Posterior vena cava (tissue), 2 donors: ENCODE measurements around the gene MRPL51. TPM values are rescaled to one million over a fixed set of nuclear protein-coding genes. Genes with fewer than 3 reads are reported as not detected.
A peak's percentile ranks its signal among the peaks of the same experiment; 100 is the strongest.
"Not testable (repeated sequence)": the region's sequence is repeated elsewhere in the genome, so short reads cannot be mapped to it uniquely, and the experiment has no call there.

ENCODE experiments used
- DNase-seq: peaks from one replicate; pipeline ENCODE4 v3.0.0-alpha.2; 2020; ENCODE audit warnings: low spot score
- intact Hi-C, 2 donors: fragments of 100-400 bp; cut with DNase I; formaldehyde crosslinking; loops; one replicate each; pipeline versions ENCODE4 v1.14.1 to v1.14.2; 2022 to 2023
- total RNA-seq, 2 donors: library from RNA; stranded (reverse); fragmentation: NEBNext Ultra II Directional; extraction: Animal tissue kit (Norgen Biotek cat#: 25700); gene quantifications; one replicate each; pipeline ENCODE4 v1.2.1, GENCODE V29; 2021
- donor health status: DM: yes; HTN: yes; CAD: no.
- donor health status: DM: yes; HTN: yes; CAD: no.

MRPL51 gene
- total RNA-seq, 2 donors from 2014 or later, result 90.1 to 102 TPM

DNA sequence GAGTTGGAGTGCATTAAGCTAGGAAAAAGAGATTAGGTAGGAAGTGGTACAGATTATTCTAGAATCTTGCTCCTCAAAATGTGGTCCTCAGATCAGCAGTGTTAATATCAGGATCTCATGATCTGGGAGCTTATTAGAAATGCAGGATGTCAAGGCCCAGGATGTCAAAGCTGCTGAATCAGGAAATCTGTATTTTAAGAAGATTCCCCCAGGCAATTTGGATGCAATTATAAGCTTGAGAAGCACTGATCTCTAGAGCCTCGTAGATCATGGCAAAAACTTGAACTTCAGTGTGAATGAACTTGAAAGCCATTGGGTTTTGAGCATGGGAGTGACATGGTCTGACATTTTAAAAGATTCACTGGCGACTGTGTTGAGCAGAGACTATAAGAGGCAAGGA is 7.4 kb upstream of the MRPL51 start:
- DNase-seq, result no peak
- intact Hi-C loops, result no loop called here

DNA sequence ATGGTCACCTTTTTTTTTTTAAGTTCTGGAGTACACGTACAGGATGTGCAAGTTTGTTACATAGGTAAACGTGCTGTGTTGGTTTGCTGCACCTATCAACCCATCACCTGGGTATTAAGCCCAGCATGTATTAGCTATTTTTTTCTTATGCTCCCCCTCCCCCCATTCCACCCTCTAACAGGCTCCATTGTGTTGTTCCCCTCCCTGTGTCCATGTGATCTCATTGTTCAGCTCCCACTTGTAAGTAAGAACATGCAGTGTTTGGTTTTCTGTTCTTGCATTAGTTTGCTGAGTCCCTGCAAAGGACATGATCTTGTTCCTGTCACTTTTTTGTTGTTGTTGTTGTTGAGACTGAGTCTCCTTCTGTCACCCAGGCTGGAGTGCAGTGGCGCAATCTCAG is 4.2 kb upstream of the MRPL51 start:
- intact Hi-C loops, DNase-seq: not testable (repeated sequence)

DNA sequence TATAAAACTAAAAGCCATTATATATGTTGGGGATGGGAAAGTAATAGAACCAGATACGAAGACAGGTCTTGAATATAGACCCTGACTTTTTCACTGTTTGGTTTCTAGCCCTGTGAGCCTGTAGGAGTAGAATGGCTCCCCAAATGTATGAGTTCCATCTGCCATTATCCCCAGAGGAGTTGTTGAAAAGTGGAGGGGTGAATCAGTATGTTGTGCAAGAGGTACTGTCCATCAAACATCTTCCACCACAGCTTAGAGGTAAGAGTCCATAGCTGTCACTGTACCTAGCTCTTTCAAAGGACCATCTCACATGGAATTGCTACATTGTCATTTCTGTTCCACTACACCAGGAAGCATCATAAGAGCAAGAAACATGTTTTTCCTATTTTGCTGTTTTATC is 1.9 kb upstream of the MRPL51 start:
- intact Hi-C loops, result no loop called here
- no peak for DNase-seq

DNA sequence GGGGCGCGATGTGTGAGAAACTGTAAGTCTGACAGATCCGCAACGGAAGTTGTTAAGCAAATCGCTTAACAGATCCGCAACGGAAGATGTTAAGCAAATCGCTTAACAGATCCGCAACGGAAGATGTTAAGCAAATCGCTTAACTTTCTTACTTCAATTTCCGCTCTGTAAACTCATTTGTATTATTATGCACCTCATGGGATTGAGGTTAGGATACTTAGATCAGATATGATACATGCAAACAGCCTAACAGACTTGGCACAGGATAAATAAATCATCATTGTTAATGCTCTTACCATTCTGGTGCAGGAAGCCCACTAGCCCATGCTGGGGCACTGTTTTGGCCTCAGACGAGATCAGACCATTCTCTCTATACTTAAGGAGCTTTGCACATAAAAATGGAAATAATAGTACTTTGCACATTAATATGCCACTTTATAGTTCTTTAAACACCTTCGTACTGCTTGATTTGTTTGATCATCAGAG is 1.2 kb upstream of the MRPL51 start:
- intact Hi-C loops, result no loop called here
- no peak for DNase-seq

DNA sequence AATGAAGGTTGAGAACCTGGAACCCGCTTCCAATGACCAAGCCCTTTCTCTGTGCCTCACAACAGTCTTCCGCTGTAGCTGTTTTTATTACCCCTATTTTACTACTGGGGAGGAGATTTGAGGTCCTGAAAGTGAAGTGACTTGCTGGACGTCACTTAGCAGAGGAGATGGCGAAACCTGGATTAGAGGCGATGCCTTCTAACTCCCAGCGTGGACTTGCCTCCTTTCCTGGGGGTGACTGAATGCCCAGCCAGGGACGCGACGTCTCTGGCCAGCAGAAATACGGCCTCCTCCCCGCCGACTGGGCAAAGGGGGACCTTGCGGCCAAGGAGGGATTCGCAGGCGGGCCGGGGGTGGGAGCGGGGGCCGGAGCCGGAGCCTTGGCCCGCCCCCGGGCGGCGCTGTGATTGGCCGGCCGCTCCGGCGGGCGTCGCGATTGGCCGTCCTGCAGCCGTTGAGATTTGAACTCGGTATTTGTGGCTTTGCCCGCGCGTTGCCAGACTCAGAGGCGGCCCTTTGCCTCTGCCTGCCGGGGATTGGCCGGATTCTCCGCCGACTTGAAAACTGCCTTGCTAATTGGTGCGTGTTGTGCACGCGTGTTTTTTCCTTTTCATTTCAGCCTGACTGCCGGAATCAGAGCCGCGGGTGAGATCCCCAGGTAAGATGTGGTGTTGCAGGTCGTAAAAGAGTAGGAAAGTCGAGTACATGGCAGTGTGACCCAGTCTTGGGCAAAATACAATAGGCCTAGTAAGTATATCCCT is 615 bp upstream of the MRPL51 start, which contains the start of gene NCAPD2:
Gene NCAPD2, plus strand, starts transcription at position 606 of the 761 bp plus-strand sequence. CDS start 997 bp downstream, outside the sequence.
- intact Hi-C loops, result no loop called here
- peak; percentile 98 for DNase-seq

DNA sequence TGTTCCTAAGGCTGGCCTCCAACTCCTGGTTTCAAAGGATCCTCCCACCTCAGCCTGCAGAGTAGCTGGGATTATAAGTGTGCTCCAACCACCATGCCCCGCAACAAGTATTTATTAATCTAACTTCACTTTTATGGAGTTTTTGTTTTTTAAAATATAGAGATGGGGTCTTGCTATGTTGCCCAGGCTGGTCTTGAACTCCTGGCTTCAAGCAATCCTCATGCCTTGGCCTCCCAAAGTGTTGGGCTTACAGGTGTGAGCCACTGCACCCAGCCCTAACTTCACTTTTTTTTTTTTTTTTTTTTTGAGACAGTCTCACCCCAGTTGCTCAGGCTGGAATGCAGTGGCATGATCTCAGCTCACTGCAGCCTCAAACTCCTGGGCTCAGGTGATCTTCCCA is 2.4 kb downstream of the MRPL51 start:
- intact Hi-C loops, DNase-seq: not testable (repeated sequence)

DNA sequence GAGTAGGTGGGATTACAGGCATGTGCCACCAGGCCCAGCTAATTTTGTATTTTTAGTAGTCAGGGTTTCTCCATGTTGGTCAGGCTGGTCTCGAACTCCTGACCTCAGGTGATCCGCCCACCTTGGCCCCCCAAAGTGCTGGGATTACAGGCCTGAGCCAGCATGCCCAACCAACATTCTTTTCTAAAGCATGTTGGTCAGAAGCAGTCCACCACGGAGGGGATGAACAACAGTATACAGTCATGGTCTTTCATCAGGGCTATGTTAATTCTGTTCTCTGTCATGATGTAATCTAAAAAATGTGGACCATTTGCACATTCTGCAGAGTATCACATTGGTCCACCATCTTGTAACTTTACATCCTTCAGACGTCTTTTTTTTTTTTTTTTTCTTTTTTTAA is 3.6 kb downstream of the MRPL51 start:
- DNase-seq, result no peak
- intact Hi-C loops, result loop anchor here in 1 of 2 donors (5.0 kb wide), 1 partner anchor 443 kb away; no protein-coding TSS in a partner anchor

DNA sequence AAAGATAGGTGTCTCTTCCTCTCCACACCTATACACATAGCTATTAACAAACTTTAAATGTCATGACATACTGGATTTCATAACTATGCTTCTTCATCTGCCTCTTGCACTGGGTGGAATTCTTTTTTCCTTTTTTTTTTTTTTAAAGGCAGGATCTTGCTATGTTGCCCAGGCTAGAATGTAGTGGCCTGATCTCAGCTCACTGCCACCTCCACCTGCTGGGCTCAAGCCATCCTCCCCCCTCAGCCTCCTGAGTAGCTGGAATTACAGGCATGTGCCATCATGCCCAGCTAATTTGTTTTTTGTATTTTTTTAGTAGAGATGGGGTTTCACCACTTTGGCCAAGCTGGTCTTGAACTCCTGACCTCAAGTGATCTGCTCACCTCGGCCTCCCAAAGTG is 4.8 kb downstream of the MRPL51 start:
- intact Hi-C loops, result loop anchor here in 1 of 2 donors (5.0 kb wide), 1 partner anchor 444 kb away; no protein-coding TSS in a partner anchor
- DNase-seq, result no peak

DNA sequence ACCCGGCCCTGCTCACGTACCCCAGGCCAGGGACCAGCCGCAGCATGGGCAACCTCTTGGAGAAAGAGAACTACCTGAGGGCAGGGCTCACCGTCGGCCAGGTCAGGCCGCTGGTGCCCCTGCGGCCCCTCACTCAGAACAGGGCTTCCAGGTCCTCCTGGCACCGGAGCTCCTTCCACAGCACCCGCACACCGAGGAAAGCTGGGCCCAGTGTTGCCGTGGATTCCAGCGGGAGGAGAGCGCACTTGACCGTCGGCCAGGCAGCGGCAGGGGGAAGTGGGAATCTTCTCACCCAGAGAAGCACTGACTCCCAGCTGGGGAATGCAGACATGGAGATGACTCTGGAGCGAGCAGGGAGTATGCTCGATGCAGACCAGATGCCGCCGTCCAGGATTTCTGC is 14.6 kb downstream of the MRPL51 start:
- intact Hi-C loops, result no loop called here
- DNase-seq, result no peak

DNA sequence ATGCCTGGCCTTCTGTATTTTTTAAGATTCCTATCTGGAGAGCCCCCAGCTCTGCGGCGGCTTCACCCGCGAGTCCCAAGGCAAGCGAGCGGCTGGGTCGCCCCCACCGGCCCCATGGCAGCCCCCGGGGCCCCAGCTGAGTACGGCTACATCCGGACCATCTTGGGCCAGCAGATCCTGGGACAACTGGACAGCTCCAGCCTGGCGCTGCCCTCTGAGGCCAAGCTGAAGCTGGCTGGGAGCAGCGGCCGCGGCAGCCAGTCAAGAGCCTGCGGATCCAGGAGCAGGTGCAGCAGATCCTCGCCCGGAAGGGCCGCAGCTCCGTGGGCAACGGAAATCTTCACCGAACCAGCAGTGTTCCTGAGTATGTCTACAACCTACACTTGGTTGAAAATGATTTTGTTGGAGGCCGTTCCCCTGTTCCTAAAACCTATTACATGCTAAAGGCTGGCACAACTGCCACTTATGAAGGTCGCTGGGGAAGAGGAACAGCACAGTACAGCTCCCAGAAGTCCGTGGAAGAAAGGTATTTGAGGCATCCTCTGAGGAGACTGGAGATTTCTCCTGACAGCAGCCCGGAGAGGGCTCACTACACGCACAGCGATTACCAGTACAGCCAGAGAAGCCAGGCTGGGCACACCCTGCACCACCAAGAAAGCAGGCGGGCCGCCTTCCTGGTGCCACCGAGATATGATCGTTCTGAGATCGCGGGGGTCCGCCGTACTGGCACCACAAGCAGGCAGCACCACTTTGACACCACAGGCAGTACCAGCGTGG is 15.3 kb downstream of the MRPL51 start:
- intact Hi-C loops, DNase-seq: not testable (repeated sequence)

DNA sequence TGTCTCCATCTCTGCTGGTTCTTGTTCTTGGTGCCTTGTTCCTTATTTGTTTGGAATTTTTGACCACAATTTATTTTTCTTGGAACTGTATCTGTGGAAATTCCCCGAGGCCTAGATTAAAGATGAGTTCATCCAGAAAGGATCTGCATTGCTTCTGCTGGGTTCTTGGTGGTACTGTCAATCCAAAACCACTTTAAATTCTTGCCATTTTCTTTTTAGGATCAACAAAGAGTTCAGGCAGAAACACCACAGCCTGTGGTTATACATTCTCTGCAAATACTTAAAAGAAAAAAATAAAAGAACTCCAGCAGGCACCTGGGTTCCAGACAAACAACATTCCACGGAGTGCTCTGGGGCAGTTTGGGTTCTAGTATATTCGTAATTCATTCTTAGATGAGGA is 16.6 kb downstream of the MRPL51 start:
- DNase-seq, result no peak

DNA sequence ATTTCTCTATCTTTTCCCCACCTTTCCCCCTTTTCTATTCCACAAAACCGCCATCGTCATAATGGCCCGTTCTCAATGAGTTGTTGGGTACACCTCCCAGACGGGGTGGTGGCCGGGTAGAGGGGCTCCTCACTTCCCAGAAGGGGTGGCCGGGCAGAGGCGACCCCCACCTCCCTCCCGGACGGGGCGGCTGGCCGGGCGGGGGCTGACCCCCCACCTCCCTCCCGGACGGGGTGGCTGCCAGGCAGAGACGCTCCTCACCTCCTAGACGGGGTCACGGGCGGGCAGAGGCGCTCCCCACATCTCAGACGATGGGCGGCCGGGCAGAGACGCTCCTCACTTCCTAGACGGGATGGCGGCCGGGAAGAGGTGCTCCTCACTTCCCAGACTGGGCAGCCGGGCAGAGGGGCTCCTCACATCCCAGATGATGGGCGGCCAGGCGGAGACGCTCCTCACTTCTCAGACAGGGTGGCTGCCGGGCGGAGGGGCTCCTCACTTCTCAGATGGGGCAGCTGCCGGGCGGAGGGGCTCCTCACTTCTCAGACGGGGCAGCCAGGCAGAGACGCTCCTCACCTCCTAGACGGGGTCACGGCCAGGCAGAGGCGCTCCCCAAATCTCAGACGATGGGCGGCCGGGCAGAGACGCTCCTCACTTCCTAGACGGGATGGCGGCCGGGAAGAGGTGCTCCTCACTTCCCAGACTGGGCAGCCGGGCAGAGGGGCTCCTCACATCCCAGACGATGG is 17.7 kb downstream of the MRPL51 start:
- intact Hi-C loops, DNase-seq: not testable (repeated sequence)

More for the DNA sequence above, 16.6 kb downstream of the MRPL51 start:
- intact Hi-C loops, result no loop called here

DNA sequence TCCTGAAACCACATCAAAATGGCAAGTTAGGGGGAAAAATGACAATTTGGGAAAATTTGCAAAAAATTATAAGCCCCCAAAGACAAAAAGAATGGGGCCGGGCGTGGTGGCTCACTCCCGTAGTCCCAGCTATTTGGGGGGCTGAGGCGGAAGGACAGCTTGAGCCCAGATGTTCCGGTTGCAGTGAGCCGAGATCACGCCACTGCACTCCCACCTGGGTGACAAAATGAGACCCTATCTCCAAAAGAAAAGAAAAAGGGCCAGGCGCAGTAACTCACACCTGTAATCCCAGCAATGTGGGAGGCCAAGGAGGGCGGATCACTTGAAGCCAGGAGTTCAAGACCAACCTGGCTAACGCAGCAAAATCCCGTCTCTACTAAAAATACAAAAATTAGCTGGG is 20.6 kb downstream of the MRPL51 start:
- intact Hi-C loops, result no loop called here
- DNase-seq, result no peak

DNA sequence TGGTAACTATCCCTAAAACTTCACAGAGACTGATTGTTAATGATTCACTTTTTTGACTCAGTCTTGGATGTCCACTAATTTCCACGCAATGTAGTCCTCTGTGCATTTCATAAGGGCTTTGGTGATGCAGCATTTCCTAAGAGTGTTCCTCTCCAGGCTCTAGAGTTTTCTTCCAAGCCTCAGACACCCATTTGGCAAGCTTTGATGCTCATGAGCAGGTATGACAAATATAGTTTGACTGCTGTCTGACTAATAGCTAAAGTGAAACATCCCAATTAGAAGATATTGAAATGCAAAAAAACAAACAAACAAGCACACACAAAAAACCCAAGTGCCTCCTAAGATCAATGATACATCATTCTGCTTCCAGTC is 21.1 kb downstream of the MRPL51 start:
- intact Hi-C loops, result no loop called here
- no peak for DNase-seq

DNA sequence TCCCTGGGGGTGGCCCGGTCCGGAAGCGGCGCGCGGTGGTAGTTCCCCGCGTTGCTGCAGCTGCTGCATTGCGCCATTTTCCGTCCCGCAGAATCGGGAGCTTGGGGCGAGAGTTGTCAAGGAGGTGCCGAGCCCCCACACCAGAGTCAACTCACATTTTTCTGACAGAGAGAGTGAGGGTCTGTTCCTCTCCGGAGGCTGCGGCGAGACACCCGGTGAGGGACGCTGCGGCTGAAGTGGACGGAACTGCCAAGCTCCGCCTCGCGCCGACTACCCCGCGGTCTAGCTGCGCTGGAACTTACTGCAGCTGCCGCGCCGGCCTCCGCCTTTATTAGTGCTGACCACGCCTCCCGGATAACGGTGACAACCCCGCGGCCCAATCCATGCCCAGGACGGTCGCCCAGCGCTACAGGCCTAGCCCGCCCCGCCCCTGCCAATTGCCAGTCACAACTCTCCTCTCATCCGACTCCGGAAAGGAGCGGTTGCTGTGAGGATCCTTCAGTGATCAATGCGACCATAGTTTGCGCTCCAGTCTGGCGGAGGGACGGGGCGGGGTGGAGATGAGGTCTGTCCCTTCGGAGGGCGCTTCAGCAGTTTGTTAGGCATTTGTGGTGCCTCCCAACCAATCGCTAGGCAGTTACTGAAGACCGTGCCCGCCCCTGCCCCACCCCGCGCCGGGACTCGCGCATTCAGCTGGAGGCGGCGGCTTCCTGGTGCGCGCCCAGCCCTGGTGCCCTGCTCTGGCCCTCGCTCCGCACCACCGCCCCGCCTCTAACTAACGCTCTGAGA is 22.5 kb downstream of the MRPL51 start, which contains the start of gene VAMP1:
Gene VAMP1, minus strand, starts transcription at position 303 of the 789 bp plus-strand sequence. Its CDS starts 146 bp downstream, at position 157.
- intact Hi-C loops, result no loop called here
- DNase-seq, result peak; percentile 100

DNA sequence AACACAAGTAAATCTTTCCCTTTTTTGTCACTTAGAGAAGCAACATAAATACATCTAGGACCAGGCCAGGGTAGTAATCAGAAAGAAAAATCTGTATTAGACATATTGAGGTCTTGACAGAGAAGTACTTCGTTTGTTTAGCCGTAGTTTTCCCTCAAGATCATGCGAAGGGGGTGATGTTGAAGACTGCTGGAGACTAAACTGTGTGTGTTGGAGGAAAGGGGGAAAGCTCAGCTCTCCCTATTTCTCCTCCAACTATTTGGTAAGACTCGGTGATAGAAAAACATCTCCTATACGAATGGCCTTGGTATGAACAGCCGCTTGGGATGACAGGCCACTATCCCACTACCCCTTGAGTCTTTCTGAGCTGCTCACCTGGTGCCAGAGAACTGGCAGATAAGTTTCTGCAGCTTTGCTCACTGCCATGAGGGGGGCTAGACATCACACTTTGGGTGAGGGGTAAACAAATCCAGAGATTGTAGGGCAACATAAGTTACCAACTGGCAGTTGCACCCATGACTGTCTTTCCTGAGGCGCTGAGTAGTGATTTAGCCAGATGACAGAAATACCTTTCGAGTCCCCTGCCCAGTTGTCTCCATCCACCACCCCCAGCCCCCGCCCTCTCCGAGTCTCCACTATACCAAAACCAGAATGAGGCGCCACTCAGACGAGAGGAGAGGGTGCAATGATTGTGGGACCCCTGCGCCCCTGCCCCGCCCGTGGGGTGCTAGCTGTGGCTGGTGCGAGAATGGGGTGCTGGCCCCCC is 23.3 kb downstream of the MRPL51 start:
- intact Hi-C loops, result loop anchor here in 1 of 2 donors (10.0 kb wide), 1 partner anchor 135 kb away; no protein-coding TSS in a partner anchor
- no peak for DNase-seq

DNA sequence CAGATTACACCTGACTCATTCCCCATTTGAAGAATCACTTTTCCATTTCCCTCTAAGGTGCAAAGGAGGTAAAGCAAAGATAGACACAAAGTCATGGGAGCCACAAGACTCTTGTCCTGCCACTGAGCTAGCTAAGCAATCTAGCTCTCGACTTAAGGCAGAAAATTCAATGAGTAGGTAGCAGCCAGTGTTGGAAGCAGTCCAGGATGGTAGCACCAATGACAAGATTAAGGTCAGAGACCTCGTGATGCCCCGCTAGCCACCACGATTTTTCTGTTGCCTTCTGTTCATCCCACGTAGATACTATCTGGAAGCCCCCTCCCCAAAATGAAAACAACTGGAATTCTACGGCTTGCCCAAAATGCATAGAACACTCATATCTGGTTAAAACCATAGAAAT is 24.0 kb downstream of the MRPL51 start:
- intact Hi-C loops, result loop anchor here in 1 of 2 donors (10.0 kb wide), 1 partner anchor 134 kb away; no protein-coding TSS in a partner anchor
- no peak for DNase-seq

DNA sequence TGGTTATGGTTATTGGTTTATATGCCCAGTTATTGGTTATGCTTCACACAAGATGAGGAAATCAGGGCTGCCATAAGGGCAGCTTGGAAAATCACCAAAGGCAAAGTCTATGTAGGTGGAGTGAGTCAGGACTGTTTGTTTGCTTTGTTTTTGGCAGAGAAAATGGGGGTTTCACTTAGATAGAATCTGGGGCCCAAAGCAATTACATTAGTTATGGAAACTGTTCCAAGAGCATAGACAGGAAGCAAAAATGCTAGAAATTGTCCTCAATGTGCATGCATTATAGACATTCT is 24.8 kb downstream of the MRPL51 start:
- intact Hi-C loops, result loop anchor here in 1 of 2 donors (10.0 kb wide), 1 partner anchor 133 kb away; no protein-coding TSS in a partner anchor
- no peak for DNase-seq
